Endothelial cell of umbilical vein (primary cell): ENCODE results near the gene MLX.

ENCODE experiments used
- EZH2 ChIP-seq: IDR thresholded peaks from 2 replicates; pipeline ENCODE4 v1.6.1; 2012; ENCODE audit warnings: borderline replicate concordance, low read depth, mild to moderate bottlenecking, moderate library complexity, low read length, inconsistent platforms; ENCODE audit not compliant: severe bottlenecking
- FOS ChIP-seq: IDR thresholded peaks from 2 replicates; pipeline ENCODE4 v1.6.1; 2011; ENCODE audit warnings: mild to moderate bottlenecking, low read length, moderate library complexity, borderline replicate concordance; ENCODE audit not compliant: insufficient read depth
- GATA2 ChIP-seq: IDR thresholded peaks from 2 replicates; pipeline ENCODE4 v1.7.0; 2011; ENCODE audit warnings: low read depth, mild to moderate bottlenecking, moderate library complexity, mixed read lengths, low read length; ENCODE audit not compliant: insufficient read length, insufficient read depth
- MYC ChIP-seq: IDR thresholded peaks from one replicate; pipeline ENCODE4 v1.6.1; 2011; ENCODE audit warnings: mild to moderate bottlenecking, low read depth, low read length
- POLR2A ChIP-seq: IDR thresholded peaks from 2 replicates; pipeline ENCODE4 v1.6.1; 2012; ENCODE audit warnings: low read depth, mild to moderate bottlenecking, control low read depth, low read length
- TF ChIP-seq, protein P1 (sequence below), 2 donors: IDR thresholded peaks; 1 replicate in 1 of 2; 2 replicates in 1 of 2; pipeline ENCODE4 v1.5.1; 2011; ENCODE audit warnings: low read length in 2 of 2, mild to moderate bottlenecking in 2 of 2, moderate library complexity in 2 of 2, control low read depth in 1 of 2, inconsistent platforms in 1 of 2, low read depth in 1 of 2; ENCODE audit not compliant: insufficient read depth in 1 of 2; ENCODE audit errors: extremely low read depth in 1 of 2
- TF ChIP-seq, protein P2 (sequence below): IDR thresholded peaks from 2 replicates; pipeline ENCODE4 v1.6.1; 2011; ENCODE audit not compliant: insufficient read depth, insufficient read length

DNA sequence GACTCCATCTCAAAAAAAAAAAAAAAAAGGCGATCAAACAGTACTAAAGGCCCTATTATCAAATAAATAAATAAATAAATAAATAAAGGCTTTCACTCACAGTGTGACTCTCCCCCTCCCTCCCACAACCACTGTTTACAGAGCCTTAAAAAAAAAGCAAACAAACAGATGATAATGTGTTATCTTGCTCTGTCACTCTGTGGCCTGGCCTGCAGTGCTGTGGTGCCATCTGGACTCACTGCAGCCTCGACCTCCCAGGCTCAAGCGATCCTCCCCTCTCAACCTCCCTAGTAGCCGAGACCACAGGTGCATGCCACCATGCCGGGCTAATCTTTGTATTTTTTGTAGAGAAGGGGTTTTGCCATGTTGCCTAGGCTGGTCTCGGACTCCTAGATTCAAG is 39.0 kb upstream of the MLX start:
- TF ChIP-seq, protein P1, sequence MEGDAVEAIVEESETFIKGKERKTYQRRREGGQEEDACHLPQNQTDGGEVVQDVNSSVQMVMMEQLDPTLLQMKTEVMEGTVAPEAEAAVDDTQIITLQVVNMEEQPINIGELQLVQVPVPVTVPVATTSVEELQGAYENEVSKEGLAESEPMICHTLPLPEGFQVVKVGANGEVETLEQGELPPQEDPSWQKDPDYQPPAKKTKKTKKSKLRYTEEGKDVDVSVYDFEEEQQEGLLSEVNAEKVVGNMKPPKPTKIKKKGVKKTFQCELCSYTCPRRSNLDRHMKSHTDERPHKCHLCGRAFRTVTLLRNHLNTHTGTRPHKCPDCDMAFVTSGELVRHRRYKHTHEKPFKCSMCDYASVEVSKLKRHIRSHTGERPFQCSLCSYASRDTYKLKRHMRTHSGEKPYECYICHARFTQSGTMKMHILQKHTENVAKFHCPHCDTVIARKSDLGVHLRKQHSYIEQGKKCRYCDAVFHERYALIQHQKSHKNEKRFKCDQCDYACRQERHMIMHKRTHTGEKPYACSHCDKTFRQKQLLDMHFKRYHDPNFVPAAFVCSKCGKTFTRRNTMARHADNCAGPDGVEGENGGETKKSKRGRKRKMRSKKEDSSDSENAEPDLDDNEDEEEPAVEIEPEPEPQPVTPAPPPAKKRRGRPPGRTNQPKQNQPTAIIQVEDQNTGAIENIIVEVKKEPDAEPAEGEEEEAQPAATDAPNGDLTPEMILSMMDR (IDR thresholded peaks at IDR 0.05; ENCODE audit: extremely low read depth in 1 of 2, insufficient read depth in 1 of 2, low read depth in 1 of 2, low read length in 2 of 2) = no peak
- TF ChIP-seq POLR2A (no peak), MYC (no peak), EZH2 (no peak), GATA2 (no peak), FOS (no peak)
- TF ChIP-seq, protein P2, sequence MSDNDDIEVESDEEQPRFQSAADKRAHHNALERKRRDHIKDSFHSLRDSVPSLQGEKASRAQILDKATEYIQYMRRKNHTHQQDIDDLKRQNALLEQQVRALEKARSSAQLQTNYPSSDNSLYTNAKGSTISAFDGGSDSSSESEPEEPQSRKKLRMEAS = no peak
